Right hindlimb (tissue), 1 donor: ENCODE results near the gene CLASRP.

Source experiments
- DNase-seq: peaks from one replicate; pipeline ENCODE4 v3.0.0-alpha.2; 2018

CLASRP gene

DNA sequence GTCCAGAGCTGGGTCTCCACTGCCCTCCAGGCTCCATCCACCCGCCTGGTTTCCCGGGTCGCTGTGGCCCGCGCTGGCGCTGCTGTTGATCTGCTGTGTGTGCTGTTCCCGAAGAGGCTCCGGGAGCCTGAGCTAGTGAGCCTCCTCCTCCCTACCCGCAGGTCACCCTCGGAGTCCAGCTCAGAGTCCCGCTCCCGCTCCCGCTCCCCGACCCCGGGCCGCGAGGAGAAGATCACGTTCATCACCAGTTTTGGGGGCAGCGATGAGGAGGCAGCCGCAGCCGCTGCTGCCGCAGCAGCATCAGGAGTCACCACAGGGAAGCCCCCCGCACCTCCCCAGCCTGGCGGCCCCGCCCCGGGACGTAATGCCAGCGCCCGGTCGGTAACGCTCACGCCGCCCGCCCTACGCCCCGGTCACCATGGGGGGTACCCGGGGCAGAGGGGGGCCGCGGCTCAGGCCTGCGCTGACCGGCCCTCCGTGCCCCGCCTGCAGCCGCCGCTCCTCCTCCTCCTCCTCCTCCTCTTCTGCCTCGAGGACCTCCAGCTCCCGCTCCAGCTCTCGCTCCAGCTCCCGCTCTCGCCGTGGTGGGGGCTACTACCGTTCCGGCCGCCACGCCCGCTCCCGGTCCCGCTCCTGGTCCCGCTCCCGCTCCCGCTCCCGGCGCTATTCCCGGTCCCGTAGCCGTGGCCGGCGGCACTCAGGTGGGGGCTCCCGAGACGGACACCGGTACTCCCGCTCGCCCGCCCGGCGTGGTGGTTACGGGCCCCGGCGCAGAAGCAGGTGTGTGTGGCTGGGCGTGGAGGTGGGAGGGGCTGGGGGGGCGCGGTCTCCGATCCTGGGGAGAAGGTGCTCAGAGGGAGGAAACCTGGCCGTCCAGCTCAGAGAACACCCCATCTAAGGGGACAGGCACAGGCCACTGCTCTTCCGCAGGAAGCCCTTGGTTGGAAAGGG lies 25.3 kb downstream of the CLASRP start:
- no peak for DNase-seq

DNA sequence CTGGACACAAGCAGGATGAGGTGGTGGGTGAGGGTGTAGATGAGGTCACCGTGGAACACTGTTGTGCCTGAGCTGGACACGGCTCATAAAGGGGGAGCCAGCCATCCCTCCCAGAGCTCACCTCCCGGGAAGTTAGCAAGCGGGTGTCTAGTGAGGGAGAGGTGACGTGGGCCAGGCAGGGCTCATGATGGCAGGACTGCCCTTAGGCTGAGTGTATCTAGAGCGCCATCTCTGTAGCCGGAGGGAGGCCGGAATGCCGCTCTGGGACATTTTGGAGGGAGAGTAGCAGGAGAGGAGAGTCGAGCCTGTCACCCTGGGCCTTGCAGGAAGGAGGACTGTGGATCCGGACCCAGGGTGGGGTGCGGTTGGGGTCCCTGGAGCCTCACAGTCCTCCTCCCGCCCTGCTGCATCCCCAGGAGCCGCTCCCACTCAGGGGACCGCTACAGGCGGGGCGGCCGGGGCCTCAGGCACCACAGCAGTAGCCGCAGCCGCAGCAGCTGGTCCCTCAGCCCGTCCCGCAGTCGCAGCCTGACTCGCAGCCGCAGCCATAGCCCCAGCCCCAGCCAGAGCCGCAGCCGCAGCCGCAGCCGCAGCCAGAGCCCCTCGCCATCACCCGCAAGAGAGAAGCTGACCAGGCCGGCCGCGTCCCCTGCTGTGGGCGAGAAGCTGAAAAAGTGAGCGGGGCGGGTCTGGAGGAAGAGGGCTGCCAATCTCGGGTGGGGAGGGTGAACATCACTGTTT lies 28.2 kb downstream of the CLASRP start:
- no peak for DNase-seq

DNA sequence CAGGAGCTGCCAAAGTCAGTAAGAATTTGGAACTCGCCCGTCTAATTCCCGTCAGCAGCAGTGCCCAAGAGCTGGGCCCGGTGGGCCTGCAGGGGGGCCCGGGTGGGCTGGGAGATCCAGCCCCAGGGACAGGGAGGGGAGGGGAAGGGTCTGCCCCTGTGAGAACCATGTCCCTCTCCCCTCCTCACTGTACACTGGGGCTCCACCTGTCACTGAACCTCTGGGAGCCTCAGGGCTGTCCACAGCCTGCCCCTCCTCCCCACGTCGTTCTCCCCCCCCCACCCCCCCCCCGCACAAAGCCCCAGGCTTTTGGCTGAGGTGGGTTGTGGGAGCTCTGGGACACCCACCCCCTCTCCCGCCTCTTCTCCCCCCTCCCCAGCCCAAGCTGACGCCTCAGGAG lies 29.2 kb downstream of the CLASRP start:
- DNase-seq, result no peak

DNA sequence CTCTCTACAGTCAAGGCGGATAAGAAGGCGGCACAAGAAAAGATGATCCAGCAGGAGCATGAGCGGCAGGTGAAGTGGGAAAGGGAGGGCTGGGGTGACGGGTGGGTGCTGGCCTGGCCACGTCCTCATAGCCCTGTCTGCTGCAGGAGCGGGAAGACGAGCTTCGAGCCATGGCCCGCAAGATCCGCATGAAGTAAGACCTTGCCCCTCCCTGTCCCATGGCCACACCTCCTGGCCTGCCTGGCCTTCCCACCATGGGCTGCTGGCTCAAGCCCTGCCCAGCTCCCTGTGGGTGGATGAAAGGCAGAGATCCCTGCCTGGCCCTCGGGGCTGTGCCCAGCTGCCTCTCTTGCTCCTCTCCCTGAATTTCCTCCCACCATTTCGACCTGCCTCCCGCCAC lies 30.2 kb downstream of the CLASRP start:
- no peak for DNase-seq

DNA sequence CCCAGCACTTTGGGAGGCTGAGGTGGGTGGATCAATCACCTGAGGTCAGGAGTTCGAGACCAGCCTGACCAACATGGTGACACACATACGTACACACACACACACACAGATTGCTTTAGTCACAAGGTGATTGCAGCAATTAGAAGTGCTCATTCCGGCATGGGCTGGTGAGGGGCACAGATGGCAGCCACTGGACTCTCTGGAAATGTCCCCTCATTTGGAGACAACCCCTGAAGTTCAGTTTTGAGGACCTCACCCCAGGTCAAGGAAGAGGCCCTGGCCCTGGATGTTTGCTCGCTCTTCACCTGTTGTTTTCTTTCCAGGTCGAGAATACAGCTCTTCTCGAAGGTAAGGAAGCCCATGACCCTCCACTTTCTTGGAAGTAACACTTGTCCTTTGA lies 31.4 kb downstream of the CLASRP start:
- DNase-seq, result no peak

DNA sequence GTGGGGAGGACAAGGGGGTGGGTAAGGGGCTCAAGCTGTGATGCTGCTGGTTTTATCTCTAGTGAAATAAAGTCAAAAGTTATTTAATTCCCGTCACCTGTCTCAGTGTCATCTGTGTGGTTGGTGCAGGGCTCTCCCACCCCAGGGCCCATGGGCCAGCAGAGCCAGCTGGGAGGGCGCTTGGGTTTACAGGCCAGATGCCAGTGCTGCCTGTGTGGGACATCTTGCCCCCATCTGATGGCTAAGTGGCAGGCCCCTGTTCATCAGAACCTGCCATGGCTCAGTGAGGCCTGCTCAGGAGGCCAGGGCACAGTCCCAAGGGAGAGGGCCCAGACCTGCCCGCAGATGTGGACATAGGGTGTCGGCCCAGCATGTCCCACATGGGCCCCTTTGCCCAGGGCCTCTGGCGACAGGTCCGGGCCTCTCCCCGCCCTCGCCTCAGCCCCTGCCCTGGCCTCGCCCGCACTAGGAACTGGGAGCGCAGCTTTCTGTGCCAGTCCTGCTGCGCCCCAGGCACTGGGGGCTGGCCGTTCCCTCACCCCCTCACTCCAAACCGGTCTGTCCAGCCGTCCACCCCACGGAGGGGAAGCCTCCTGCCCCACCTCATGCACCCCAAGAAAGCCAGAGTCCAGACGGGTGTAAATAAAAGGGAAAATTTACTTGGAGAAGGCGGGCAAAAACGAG lies 32.2 kb downstream of the CLASRP start:
- no peak for DNase-seq

DNA sequence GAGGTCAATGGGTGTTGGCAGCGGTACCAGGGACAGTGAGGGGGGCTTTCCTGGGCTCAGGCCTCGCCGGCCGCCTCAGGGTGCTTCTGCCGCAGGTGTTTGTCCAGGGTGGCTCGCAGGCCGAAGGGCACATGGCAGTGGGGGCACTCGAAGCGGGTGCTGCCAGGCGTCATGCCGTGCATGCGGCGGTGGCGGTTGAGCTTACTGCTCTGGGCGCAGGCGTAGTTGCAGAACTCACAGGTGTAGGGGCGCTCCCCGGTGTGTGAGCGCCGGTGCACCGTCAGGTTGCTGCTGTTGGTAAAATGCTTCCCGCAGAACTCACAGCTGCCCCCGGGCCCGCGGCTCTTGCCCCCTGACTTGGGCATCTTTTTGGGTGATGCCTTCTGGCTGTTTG lies 32.7 kb downstream of the CLASRP start:
- no peak for DNase-seq

DNA sequence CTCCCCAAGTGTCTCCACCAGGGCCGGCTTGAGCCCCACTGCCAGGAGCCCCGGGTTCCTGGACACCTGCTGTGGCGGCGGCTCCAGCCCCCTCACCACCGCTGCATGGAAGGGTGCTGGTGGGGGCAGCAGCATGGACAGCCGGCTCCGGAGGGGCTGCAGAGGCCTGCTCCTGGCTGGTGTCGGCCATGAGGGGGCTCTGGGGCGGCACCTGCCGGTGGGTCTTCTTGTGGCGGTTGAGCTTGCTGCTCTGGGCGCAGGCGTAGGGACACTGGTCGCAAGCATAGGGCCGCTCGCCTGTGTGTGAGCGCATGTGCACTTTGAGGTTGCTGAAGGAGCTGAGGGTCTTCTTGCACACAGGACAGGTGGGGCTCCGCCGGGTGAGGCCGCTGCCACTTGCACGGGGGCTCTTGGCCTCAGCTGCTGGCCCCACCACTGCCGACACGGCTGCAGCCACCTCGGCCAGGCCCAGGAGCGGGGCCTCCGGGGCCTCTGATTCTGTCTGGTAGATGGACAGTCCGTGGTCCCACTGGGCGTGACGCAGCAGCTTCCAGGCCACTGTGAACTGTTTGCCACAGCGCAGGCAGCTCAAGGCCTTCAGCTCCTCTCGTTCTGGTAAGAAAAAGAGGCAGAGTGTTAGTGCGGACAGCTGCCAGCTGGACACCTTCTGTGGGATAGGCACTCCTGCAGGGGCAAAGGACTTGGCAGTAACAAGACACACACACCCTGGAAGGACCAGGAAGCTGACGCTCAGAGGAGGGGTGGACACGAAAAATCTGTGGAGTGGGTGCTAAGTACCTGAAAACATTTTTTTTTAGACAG lies 33.3 kb downstream of the CLASRP start:
- DNase-seq, result no peak

DNA sequence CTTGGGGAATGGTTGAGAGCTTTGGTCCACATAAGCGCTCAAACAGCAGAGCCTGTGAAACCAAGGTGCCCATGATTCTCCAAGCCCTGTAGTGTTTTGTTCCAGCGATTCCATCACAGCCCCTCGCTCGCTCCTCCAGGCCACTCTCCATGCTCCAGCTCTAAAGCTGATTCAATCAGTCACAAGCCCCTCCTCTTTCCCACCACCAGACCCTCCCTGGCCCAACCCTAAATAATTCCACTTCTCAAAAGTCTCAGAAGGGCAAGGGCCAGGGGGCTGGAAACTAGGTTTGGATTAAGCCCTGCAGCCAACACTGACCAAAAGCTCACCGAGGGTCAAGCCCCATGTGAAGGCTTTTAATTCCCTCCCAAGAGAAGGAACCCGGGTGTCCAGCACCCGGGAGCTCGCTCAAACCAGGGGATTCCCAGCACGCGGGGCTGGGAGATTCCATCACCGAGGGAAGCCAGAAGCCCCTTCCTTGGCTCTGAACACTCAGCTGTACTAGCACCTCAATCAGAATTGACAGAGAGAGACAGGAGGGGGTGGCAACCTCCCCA lies 36.0 kb downstream of the CLASRP start:
- DNase-seq, result no peak

DNA sequence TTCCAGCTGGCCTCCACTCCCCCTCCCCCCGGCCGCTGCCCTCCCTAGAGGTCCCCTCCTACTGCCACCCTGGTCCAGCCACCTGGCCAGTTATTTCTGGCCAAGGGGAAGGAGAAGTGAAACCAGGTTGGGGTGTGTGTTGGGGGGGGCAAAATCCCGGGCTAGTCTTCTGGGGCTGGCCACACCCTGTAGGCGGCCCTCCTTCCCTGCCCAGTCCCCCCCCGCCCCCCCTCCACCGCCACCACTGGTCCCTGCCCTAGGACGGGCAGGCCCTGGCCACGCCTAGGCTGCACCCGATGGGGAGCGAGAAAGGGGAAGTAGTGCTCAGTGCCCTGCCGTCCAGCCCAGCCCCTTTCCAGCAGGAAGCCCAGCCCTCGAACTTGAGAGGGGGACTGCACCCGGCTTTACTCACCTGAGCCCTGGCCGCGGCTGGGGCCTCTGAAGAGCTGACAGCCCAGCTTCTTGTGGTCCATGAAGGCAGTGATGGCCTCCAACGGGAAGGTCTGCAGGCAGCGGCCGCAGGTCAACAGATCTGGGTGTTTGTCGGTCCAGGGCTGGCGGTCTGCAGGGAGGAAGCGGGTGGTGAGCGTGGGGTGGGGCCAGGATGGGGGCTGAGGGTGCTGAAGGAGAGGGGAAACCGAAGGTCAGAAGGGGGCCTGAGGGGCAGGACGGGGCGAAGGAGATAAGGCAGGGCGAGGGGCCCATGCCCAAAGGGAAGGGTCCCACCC lies 36.6 kb downstream of the CLASRP start:
- peak; percentile 65 for DNase-seq

DNA sequence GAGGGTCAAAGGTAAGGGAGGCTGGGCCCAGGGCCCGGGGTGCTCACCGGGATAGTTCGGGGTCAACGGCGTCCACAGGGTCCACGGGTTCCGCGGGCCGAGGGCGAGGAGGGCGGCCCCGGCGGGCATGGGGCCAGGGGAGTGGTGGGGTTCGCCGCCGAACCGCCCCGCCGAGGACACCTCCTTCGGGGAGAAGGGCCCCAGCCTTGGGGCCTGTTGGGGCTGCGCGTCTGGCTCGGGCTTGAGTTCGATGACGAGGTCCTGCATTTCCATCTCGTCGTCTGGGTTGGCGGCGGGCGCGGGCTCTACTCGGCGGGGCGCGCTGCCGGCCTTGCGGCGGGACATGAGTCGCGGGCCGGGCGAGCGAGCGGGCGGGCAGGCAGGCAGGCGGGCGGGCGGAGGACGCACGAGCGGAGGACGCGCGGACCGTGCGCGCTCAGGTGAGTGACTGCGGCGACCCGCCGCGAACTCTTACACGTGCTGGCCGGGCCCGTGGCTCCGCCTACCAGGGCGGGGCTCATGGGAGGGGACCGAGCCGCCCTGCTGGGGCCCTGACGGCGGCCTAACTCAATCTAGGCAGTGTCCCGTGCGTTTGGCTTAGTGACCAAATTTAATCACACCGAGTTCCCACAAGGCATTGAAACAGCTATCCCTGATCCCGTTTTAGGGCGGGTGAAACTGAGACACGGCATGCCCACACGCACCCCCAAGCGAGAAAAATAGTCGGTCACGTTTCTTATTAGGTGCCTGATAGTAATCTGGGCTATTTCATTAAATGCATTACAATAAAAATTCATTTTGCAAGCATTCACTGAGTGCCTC lies 37.4 kb downstream of the CLASRP start, which contains the start of gene ZNF296:
Gene ZNF296 (minus strand): TSS at position 450 of the 822 bp plus-strand sequence. CDS start 105 bp downstream, at position 345.
- peak; percentile 54 for DNase-seq

DNA sequence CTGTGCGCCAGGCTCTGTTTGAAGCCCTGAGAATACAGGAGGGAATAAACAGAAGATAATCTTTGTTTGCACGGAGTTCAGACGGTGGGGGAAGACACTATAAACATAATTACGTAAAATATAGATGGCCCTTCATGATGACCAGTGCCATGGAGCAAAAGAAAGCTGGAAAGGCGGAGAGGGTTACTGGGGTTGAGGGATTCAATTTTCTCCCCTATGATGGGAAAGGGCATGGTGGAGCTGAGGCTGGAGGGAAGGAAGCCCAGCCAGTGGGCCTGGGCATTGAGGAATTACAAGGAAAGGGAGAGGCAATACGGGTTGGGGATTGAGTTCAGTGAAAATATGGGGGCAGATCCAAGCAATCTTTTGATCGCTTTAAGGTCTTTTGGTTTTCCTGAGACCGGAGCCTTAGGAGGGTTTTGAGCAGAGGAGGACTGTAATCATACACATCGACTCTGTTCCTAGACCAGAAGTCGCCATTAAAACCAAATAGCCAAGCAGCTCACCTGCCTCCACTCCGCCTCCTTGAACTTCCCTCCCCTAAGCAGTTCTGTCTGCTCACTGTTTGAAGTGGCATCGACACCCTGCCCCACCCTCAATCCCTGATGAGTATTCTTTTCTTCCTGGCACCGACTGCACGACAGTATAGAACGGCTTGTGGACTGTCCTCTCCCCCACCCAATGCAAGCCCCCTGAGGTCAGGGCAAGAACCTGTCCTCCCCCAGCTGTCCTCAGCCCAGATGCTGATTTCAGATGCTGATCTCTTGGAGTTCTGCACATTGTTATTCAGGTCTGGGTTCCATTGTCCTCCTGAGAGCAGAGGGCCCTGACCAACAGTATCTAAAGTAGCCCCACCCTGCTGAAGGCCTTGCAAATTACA lies 38.2 kb downstream of the CLASRP start:
- no peak for DNase-seq

DNA sequence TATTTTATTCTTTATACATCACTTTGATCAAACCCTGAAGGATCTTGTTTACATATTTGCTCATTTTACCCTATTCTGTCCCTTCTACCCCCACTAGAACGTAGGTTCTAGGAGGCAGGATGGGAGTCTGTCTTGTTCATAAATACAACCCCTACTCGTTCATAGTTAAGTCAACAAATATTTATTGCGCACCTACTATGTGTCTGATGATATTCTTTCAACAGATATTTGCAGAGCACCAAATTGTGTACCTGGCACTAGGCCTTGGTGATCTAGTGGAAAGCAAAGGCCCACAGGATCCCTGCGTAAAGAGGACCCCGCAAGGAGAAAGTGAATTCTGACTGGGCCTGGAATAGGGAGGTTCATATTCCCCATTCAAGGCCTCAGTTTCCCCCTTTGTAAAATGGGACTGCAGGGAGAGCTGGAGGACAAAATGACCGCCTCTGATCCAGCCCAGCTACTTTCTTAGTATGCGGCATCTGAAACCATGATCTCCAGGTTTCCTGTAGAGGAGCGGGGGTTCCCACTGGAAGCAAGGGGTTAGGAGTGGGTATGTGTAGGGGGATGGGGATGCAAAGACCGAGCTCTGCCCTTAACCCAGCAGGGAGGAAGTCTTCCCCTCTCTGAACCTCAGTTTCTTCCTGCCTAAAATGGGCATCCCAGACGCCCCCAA lies 39.7 kb downstream of the CLASRP start:
- no peak for DNase-seq

DNA sequence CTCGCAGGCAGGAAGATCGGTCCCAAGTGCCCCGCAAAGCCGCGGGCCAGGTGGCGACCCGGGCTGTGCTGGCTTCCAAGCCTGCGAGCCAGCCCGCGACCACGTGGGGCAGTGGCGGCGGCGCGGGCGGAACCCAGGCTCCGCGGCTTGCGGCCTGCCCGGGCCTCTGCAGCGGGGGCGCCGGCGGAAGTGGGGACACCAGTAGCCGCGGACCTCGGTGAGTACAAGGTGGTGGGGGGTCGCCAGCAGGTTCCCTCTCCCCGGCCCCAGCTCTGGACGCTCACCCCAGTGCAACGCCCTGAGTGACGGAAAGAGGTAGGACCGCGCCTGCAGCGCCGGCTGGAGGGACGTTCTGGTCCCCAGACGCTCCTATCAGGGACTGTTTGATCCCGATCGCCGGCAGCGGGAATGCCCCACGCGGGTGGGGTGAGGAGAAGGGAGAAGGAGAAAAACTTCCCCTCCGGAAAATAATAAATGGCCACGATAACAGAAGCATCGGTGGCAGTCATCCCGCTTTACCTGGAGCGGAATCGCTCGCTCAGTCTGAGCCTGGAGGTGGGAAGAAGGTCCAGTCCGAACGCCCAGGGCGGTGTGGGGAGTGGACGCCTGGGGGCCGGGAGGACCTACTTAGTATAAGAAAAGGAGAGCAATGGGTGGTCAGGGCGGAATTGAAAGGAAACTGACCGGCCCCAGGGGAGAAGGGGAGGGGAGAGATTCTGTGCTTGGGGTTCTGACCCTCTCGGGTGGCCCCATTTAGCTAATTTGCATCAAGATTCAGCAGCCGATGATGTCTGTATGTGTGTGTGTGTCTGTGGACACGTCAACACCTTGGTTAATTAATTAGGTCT lies 40.4 kb downstream of the CLASRP start, which contains the start of gene GEMIN7:
Gene GEMIN7 (plus strand): TSS at position 198 of the 848 bp plus-strand sequence. CDS start 10,855 bp downstream, outside the sequence.
- DNase-seq, result peak; percentile 82

DNA sequence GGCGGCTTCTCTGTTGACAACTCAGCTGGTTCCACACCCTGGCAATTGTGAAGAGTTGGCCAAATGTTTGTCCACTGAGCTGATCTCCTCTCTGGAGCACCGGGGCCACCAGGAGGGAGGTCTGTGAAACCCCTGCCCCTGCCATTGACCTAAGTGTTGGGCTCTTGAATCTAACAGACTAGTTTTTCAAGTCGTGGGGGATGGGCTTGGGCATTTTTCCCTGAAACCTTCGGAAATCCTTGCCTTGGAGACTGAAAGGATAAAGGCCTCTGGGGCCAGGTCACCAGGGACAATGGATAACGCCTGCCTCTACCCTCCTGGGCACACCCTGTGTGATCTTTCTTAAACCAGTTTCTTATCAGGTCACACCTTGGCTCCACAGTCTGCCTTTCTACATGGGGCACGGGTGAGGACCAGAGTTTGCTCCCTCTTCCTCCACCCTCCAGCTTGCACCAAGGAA lies 41.1 kb downstream of the CLASRP start:
- DNase-seq, result no peak

DNA sequence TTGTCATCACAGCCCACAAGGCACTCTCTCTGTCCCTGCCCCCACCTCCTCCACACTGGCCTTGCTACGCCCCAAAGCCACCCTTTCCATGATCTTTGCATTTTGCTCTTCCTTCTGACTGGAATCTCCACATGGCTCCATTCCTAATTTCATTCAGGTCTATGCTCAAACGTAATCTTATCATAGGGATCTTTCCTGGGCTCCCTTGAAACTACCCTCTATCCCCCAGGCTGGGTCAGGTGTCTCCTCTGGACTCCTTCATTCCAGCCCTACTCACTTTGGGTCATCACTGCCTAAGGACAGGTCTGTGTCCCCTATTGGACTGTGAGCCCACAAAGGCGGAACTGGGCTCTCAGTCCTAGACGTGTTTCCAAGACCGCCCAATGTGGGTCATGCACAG lies 43.3 kb downstream of the CLASRP start:
- DNase-seq, result no peak

DNA sequence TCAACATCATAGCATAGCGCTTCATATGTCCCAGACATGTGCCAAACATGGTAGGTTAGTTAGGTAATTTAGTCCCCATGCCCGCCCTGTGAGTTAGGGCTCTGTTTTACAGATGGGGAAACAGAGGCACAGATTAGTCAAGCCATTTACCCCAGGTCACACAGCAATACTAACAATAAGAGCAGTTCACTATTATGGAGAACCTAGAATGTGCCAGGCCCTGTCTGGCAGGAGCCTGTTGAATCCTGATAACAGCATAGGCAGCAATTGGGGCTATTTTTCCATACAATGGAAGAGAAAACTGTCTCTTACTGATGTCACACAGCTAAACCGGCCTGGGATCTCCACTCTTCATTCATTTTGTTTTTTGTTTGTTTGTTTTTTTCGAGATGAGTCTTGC lies 47.6 kb downstream of the CLASRP start:
- no peak for DNase-seq

DNA sequence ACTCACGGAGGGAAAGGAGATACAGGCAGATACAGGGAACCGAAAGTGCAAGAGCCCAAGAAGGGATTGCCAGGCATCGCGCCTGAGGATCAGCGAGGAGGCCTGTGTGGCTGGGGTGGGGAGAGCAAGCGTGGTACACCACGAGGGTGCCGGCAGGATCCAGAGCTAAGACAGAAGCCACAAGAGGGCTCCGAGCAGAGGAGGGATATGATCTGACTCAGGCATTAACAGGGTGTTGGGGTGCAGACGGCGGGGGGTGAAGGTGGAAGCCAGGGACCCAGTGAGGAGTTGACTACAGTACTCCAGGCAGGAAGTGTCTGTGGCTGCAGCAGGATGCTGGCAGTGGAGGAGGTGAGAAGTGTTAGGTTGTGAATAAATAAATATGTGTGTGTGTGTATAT lies 48.7 kb downstream of the CLASRP start:
- no peak for DNase-seq
